GM18909 (cell line): ENCODE measurements around the gene SCART1.
A peak's percentile ranks its signal among the peaks of the same experiment; 100 is the strongest.
"Not testable (repeated sequence)": the region's sequence is repeated elsewhere in the genome, so short reads cannot be mapped to it uniquely, and the experiment has no call there.

ENCODE experiments used
- ATAC-seq: cut with Tn5 transposase; IDR thresholded peaks from one replicate; pipeline ENCODE4 v1.9.1; 2021; ENCODE audit warnings: mild to moderate bottlenecking; ENCODE audit not compliant: unreplicated experiment, poor library complexity

Gene SCART1

GRCh38 chr10:133431888-133432613 is 21.7 kb upstream of the SCART1 start:
- not testable (repeated sequence) for ATAC-seq

DNA sequence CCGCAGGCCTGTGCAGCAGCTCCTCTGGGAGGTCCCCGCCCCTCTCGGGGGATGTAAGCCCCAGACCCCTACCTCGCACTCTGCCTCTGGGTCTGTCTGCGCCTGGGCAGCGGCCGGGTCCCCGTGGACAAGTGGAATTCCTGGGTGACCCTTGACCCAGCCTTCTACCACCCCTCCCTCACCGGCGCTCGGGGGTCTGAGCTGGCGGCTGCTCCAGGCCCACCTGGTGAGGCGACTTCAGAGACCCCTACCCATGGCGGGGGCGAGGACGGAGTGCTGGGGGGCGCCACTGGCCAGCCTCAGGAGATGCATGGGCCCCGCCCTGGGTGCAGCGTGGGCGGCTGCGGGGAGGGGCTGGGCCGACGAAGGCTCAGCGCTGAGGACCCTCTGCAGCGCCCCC is 21.0 kb upstream of the SCART1 start:
- not testable (repeated sequence) for ATAC-seq

DNA sequence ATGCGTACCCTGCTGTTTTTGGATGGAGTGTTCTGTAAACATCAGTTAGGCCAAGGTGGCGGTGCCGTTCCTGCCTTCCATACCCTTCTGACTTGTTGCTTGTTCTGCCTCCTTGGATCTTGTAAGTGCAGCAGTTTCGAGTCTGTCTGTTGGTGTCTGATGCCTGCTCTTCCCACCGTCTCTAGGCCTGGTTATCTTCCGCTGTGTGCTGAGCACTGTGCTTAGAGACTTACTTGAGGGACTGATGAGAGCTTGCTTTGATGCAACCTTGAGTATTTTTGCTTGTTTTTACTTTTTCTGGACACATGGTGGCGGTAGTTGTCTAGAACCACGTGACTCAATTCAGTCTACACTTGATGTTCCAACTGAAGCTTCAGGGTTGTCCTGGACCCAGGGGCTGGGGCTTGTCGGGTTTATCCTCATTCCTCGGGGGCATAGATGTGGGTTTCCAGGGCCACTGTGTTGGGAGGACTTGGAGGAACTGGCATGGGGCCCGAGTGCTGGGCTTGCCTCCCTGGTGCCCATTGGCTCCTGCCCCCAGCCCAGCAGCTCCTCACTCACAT is 15.0 kb upstream of the SCART1 start:
- ATAC-seq: peak; percentile 46

GRCh38 chr10:133439517-133440461 is 14.0 kb upstream of the SCART1 start:
- ATAC-seq: no peak

GRCh38 chr10:133440633-133441285 is 13.0 kb upstream of the SCART1 start:
- no peak for ATAC-seq

DNA sequence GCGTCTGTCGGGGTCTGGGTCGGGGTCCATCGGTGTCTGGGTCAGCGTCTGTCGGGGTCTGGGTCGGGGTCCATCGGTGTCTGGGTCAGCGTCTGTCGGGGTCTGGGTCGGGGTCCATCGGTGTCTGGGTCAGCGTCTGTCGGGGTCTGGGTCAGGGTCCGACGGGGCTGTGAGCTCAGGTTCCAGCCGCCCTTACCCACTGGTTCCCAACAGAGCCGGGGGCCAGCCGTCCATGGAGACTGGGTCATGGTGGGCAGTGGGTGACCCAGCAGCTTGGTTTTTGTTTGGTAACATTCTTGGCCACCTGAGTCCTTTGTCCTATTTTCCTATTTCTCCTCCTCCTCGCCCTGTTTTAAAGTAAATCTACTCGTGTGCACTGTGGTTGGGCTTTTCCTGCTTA is 12.4 kb upstream of the SCART1 start:
- ATAC-seq: not testable (repeated sequence)

GRCh38 chr10:133441780-133442179 is 12.0 kb upstream of the SCART1 start:
- no peak for ATAC-seq

DNA sequence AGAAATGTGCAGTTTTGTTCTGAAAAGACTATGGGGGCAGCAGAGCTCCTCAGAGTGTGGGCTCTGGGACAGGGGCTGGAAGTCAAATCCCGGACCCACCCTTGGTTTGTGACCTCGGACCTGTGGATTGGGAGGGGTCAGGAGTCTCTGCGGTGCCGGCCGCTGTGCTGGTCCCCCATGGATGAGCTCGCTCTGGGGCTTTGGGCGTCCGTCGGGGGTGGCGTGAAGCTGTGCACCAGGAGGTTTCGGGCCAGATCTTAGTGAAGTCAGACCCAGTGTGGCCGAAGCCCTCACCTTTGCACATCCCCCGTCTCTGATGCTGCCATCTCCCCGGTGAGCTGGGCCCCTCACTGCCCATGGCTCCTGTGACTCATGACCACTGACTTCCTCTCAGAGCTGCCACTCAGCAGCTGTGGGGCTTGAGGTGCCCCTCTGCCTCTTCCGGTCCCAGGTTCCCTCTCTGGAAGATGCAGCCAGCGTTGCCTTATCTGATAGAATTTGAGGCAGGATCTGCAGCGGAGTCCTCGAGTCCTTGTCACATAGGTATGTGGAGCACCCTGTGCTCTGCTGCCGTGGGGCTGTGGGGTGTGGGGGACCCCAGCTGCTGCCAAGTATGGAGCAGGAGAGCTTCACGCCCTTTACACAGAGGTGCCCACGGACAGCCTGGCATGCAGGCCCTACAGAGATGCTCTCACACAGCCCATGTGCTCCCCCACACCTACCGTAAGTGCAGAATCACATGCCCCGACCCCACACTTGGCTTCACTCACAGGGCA is 11.4 kb upstream of the SCART1 start:
- ATAC-seq: no peak

- ATAC-seq: no peak
Observed at GRCh38 chr10:133442967-133443924, 10.5 kb upstream of the SCART1 start.

- ATAC-seq: no peak
Observed at GRCh38 chr10:133444342-133445267, 9.1 kb upstream of the SCART1 start.

DNA sequence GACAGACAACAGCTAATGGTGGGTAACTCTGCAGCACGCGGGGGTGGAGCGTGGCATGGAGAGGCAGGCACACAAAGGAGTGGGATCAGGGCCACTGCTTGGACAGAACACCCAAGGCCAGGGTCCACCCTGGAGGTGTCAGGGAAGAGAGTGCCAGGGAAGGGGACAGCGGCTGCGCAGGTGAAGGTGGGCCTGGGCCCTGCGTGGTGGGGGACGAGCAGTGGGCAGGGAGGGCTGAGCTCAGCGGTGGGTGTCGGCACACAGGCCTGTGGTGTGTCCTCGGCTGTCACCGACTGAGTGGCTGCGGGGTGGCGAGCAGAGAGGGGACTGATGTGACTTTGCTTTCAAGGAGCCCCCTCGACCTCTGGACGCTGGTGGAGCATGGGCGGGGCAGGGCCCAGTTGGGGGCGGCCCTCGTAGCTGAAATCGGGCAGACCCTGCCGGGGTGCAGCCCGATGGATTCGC is 8.4 kb upstream of the SCART1 start:
- no peak for ATAC-seq

DNA sequence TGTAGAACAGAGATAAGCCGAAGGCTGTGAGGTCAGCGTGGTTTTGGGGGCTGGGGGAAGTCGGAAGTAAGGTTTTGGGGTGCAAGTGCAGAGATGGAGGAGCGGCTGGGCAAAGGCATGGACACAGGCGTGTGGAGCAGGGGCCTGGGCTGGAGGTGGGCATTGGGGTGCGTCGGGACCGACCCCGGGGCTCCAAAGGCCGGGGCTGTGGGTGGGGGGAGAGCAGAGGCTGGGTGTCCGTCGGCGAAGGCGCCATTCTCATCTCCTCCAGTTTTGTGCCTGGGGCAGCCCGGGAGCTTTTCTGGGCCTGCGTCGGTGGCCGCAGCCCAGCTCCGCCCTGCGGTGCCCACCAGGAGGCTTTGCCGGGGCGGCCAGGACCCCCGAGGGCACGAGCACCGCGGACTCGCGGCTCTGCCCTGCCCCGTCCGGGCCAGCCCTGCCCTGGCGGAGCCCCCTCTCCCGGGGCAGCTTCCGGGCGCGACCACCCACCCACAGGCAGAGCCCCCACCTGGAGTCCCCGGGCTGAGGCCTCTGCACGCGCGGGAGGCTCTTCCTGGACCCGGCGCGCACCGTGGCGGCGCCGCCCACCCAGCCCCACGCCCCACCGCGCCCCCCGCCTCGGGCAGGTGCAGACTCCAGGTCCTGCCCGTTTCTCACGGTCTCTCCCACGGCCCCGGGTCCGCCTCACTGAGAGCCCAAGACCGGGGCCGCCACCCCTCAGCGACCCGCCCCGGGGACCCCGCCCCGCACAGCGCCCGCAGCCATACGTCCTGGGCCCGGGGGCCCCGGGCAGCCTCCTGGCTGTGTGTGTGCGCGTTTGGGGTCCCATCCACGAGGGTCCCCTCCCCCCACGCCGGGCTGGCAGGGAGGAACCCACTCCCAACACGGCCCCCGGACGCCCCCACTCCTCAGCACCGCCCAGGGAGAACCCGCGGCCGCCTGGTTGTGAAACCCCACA is 7.7 kb upstream of the SCART1 start:
- no peak for ATAC-seq

- ATAC-seq: no peak
Observed at GRCh38 chr10:133446979-133447378, 6.8 kb upstream of the SCART1 start.

- ATAC-seq: no peak
Observed at GRCh38 chr10:133448120-133448519, 5.6 kb upstream of the SCART1 start.

GRCh38 chr10:133451346-133451745 is 2.4 kb upstream of the SCART1 start:
- no peak for ATAC-seq

DNA sequence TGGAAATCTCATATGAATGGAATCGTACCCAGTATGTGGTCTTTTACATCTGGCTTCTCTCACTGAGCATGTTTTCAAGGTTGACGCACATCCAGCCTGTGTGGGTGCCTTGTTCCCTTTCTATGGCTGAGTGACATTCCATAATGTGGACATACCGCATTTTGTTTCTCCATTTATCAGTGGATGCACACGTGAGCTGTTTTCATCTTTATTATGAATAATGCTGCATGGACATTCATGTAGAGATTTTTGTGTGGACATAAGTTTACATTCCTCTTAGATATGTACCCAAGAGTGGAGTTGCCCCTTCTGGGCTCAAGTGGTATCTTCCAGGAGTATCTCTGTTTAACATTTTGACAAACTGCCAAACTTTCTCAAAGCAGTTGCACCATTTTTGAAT is 1.3 kb upstream of the SCART1 start:
- no peak for ATAC-seq
